Thymus (tissue), 11 donors: ENCODE measurements around the gene DNAH14. TPM values are rescaled to one million over a fixed set of nuclear protein-coding genes. Genes with fewer than 3 reads are reported as not detected.
"Not testable (repeated sequence)": the region's sequence is repeated elsewhere in the genome, so short reads cannot be mapped to it uniquely, and the experiment has no call there.

Experiments used
- DNase-seq, 9 donors: peaks; one replicate each; pipeline ENCODE4 v3.0.0-alpha.2; 2013; ENCODE audit warnings: low spot score in 9 of 9, low read depth in 6 of 9, missing footprints in 1 of 9
- H3K27ac ChIP-seq, 2 donors: one replicate each; pipeline ENCODE4 v1.5.1; 2013; ENCODE audit warnings: control low read depth in 1 of 2, low read depth in 1 of 2, low read length in 1 of 2, mild to moderate bottlenecking in 1 of 2, moderate library complexity in 1 of 2
- H3K27me3 ChIP-seq, 2 donors: one replicate each; pipeline ENCODE4 v1.5.1; 2013; ENCODE audit warnings: low read length in 1 of 2; ENCODE audit not compliant: control insufficient read depth in 2 of 2, insufficient read depth in 1 of 2
- H3K36me3 ChIP-seq, 2 donors: one replicate each; pipeline ENCODE4 v1.5.1; 2013; ENCODE audit warnings: low read length in 1 of 2, mild to moderate bottlenecking in 1 of 2, moderate library complexity in 1 of 2; ENCODE audit not compliant: control insufficient read depth in 2 of 2, insufficient read depth in 2 of 2
- H3K4me1 ChIP-seq, 2 donors: one replicate each; pipeline ENCODE4 v1.5.1; 2013; ENCODE audit warnings: low read length in 2 of 2; ENCODE audit not compliant: control insufficient read depth in 2 of 2, insufficient read depth in 2 of 2
- H3K4me3 ChIP-seq, 2 donors: one replicate each; pipeline ENCODE4 v1.5.1; 2013; ENCODE audit warnings: low read length in 2 of 2, control low read depth in 1 of 2, mild to moderate bottlenecking in 1 of 2
- H3K9me3 ChIP-seq, 2 donors: one replicate each; pipeline ENCODE4 v1.5.1; 2013; ENCODE audit warnings: low read length in 1 of 2, mild to moderate bottlenecking in 1 of 2; ENCODE audit not compliant: control insufficient read depth in 2 of 2, insufficient read depth in 1 of 2
- WGBS: extraction: QIAGEN DNeasy Blood & Tissue Kit; methylation state at CpG from one replicate; pipeline ENCODE4 v1.1.7; 2013; 5-methylcytosine and 5-hydroxymethylcytosine counted together
- polyA plus RNA-seq: library from polyadenylated mRNA; stranded (reverse); fragments of 200-250 nt; gene quantifications from one replicate; pipeline ENCODE4 v1.2.3, GENCODE V29; 2013
- total RNA-seq: library from RNA; stranded (reverse); fragments of 120-200 nt; gene quantifications from one replicate; pipeline ENCODE4 v1.2.4, GENCODE V29; 2013
- donor health status: healthy.

DNAH14 gene
- total and polyA plus RNA-seq, 2 donors = 5.0 to 31.9 TPM

DNA sequence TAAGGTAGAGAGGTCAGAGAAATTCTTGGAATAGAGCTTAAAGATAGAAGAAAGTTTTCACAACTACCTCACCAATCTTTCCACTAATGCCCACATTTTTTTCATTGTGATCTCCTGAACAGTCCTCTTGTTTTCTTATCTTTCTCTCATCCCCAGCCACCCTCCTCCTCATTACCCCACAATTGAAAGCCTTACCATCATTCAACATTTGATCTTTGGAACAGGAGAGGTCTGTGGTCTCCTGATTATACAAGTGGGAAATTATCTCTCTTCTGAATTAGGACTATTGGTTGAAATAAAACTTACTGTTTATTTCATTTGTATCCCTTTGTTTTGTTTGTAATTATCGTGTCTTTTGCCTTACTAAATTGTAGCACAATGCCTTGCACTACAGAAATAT is 29.6 kb downstream of the DNAH14 start:
- H3K36me3 ChIP-seq = no peaks in the 10 kb centered on the region
- no peaks in the 10 kb centered on the region for H3K4me1 ChIP-seq
- no peak for DNase-seq
- no peaks in the 10 kb centered on the region for H3K9me3 ChIP-seq
- no peak overlapping the region for H3K4me3 ChIP-seq
- no peak overlapping the region for H3K27ac ChIP-seq
- 99% methylated on average over 1 of the region's 1 CpG for WGBS
- no peaks in the 10 kb centered on the region for H3K27me3 ChIP-seq

DNA sequence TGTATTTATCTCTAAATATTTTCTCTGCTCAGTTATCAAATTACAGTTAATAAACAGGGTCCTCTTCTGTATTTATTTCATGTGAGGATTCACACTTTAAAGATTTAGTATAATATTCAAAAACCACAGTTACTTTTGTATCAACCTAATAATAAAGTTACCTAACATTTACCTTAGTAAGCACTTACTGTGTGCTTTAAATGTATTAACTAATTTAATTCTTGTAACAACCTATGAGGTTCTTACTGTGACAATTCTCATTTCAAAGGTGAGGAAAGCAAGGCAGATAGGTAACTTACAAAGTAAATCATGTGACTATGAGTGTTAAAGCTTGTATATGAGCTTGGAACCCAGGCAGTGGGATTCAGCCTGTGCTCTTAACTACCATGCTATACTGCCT is 30.2 kb downstream of the DNAH14 start:
- Histone ChIP-seq H3K4me1 (no peaks in the 10 kb centered on the region), H3K9me3 (no peaks in the 10 kb centered on the region), H3K27ac (no peak overlapping the region), H3K27me3 (no peaks in the 10 kb centered on the region), H3K4me3 (no peak overlapping the region), H3K36me3 (no peaks in the 10 kb centered on the region)
- DNase-seq = no peak

DNA sequence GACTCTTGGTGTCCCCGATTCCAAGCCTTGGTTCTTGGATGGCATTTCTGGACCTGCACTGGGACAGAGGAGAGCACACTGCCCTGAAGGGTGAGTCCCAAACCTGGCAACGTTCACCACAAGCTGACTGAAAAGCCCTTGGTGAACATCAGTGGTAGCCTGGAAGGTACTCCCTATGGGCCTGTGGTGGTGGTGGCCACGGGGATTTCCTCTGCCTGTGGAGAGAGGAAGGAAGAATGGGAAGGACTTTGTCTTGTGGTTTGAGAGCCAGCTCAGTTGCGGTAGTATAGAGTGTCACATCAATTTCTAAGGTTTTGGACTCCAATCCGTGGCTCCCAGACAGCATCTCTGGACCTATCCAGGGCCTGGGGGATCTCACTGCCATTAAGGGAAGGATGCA is 50.7 kb downstream of the DNAH14 start:
- DNase-seq = no peak
- Histone ChIP-seq H3K4me1 (no peaks in the 10 kb centered on the region), H3K27ac (no peak overlapping the region), H3K36me3 (no peaks in the 10 kb centered on the region), H3K4me3 (no peak overlapping the region), H3K9me3 (no peaks in the 10 kb centered on the region), H3K27me3 (no peaks in the 10 kb centered on the region)
- 48% methylated on average over 5 of the region's 5 CpGs for WGBS

DNA sequence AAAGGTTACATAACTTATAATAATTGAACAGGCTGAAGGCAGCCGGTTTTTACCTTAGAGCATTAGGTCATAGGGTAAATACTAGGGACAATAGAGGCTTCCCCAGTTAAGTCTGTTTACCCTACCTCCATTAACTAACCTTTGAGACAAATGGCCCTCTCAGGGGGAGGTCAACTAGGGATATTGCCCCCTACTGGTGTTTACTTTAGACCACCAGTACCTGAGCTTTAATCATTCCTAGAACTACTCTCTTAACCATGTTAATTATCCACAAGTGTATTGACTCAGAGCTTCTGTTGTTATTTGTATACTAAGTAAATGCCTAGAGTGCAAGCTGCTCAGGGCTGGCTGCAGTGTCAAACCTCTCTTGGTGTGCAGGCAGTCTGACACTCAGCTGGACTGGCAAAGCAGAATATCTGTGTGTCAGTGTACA is 52.5 kb downstream of the DNAH14 start:
- not testable (repeated sequence) for H3K9me3 ChIP-seq, H3K27me3 ChIP-seq
- 81% methylated on average over 1 of the region's 1 CpG for WGBS

DNA sequence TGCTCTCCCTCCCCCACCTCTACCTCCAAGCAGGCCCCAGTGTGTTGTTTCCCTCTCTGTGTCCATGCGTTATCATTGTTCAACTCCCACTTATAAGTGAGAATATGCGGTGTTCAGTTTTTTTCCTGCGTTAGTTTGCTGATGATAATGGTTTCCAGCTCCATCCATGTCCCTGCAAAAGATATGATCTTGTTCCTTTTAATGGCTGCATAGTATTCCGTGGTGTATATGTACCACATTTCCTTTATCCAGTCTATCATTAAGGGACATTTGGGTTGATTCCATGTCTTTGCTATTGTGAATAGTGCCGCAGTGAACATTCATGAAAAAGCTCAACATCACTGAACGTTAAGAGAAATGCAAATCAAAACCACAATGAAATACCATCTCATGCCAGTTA is 58.6 kb downstream of the DNAH14 start:
- no peak overlapping the region for H3K4me3 ChIP-seq
- DNase-seq = no peak
- H3K36me3 ChIP-seq = no peaks in the 10 kb centered on the region
- WGBS = 96% methylated on average over 6 of the region's 6 CpGs
- H3K4me1 ChIP-seq = no peaks in the 10 kb centered on the region
- H3K27me3 ChIP-seq = no peaks in the 10 kb centered on the region
- no peak overlapping the region for H3K27ac ChIP-seq
- no peaks in the 10 kb centered on the region for H3K9me3 ChIP-seq

More for the DNA sequence above, 52.5 kb downstream of the DNAH14 start:
- not testable (repeated sequence) for DNase-seq, H3K4me3 ChIP-seq, H3K36me3 ChIP-seq, H3K27ac ChIP-seq, H3K4me1 ChIP-seq

DNA sequence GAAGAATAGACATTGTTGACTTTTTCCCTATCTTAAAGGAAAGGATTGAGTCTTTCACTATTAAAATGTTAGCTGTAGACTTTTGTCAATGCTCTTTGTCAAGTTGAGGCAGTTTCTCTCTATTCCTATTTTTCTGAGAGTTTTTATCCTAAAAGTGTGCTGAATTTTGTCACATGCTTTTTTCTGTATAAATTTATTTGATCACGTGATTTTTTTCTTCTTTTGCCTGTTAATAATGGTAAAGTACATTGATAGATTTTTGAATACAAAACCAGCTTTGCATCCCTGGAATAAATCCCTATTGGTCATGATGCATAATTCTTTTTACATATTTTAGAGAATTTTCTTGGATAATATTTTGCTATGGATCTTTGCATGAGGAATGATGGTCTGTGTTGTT is 60.1 kb downstream of the DNAH14 start:
- Histone ChIP-seq H3K27me3 (no peaks in the 10 kb centered on the region), H3K27ac (no peak overlapping the region), H3K36me3 (no peaks in the 10 kb centered on the region), H3K4me3 (no peak overlapping the region), H3K4me1 (no peaks in the 10 kb centered on the region), H3K9me3 (no peaks in the 10 kb centered on the region)
- WGBS = 95% methylated on average over 1 of the region's 1 CpG
- DNase-seq = no peak

DNA sequence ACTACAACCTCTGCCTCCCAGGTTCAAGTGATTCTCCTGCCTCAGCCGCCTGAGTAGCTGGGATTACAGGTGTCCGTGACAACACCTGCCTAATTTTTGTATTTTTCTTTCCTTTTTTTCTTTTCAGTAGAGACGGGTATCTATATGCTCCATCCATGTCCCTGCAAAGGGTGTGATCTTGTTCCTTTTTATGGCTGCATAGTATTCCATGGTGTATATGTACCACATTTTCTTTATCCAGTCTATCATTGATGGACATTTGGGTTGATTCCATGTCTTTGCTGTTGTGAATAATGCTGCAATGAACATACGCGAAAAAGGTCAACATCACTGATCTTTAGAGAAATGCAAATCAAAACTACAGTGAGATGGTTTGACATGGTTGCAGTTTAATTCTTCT is 62.1 kb downstream of the DNAH14 start:
- H3K9me3 ChIP-seq, H3K27ac ChIP-seq, DNase-seq, H3K27me3 ChIP-seq, H3K4me3 ChIP-seq, H3K36me3 ChIP-seq, H3K4me1 ChIP-seq: not testable (repeated sequence)
- WGBS = 99% methylated on average over 5 of the region's 5 CpGs

DNA sequence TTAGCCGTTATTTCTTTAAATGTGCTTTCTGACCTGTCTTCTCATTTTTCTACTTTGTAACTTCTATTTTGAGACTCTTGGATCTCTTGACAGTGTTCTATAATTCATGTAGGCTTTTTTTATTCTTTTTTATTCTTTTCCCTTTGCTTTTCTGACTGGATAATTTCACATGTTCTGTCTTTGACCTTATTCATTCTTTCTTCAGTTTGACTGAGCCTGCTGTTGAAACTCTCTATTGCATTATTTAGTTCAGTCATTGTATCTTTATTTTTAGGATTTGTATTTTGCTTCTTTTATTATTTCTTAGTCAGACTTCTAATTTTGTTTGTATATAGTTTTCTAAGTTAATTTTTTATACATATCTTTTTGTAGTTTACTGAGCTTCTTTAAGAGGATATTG is 66.1 kb downstream of the DNAH14 start:
- Histone ChIP-seq H3K27ac (no peak overlapping the region), H3K27me3 (no peaks in the 10 kb centered on the region), H3K36me3 (no peaks in the 10 kb centered on the region), H3K4me3 (no peak overlapping the region), H3K4me1 (no peaks in the 10 kb centered on the region), H3K9me3 (peaks cover 0 to 6% of the 10 kb centered on the region in 2 donors)
- 95% methylated on average over 1 of the region's 1 CpG for WGBS
- no peak for DNase-seq

DNA sequence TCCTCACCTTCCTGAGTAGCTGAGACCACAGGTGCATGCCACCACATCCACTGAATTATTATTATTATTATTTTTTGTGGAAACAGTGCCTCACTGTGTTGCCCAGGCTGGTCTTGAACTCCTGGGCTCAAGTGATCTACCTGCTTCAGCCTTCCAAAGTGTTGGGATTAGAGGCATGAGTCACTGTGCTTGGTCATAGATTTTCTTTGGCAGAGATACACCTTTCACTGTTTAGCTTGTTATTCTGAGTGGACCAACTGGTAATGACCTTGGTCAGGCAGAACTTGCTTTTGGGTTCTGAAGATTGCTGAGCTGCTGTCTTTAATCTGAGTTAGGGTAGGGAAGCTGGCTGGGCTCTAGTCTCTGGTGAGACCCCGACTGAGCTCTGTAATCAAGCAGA is 66.8 kb downstream of the DNAH14 start:
- DNase-seq = no peak
- 100% methylated on average over 1 of the region's 1 CpG for WGBS
- H3K9me3 ChIP-seq = peaks cover 0 to 6% of the 10 kb centered on the region in 2 donors

DNA sequence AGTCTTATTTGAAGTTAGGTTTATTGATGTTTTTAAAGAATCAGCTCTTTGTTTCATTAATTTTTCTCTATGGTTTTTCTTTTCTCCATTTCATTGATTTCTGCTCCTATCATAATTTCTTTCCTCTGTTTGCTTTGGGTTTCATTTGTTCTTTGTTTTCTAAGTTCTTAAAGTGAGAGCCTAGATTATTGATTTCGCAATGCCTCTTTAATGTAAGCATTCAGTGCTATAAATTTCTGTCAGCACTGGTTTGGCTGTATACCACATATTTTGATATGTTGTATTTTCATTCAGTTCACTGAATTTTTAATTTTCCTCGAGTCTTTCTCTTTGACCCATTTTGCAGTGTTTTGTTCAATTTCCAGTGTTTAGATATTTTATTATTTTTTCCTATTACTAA is 68.7 kb downstream of the DNAH14 start:
- no peak for DNase-seq
- no peaks in the 10 kb centered on the region for H3K36me3 ChIP-seq
- no peaks in the 10 kb centered on the region for H3K27me3 ChIP-seq
- H3K27ac ChIP-seq = no peak overlapping the region
- peaks cover 0 to 6% of the 10 kb centered on the region in 2 donors for H3K9me3 ChIP-seq
- no peaks in the 10 kb centered on the region for H3K4me1 ChIP-seq
- WGBS = 96% methylated on average over 2 of the region's 2 CpGs
- no peak overlapping the region for H3K4me3 ChIP-seq

More for the DNA sequence above, 66.8 kb downstream of the DNAH14 start:
- Histone ChIP-seq H3K4me3 (no peak overlapping the region), H3K27ac (no peak overlapping the region), H3K36me3 (no peaks in the 10 kb centered on the region), H3K27me3 (no peaks in the 10 kb centered on the region), H3K4me1 (no peaks in the 10 kb centered on the region)
